Trophoblast cell (in vitro differentiated cells and primary cell): Measurements from ENCODE around the gene UST.

Experiments used
- DNase-seq, 2 donors: peaks; one replicate each; pipeline ENCODE4 v3.0.0-alpha.2; 2016
- H2AFZ ChIP-seq: 2 replicates; pipeline ENCODE4 v1.6.1; 2013; ENCODE audit warnings: low read length, moderate library complexity, mild to moderate bottlenecking; ENCODE audit not compliant: insufficient read depth, poor library complexity
- H2AK5ac ChIP-seq: 2 replicates; pipeline ENCODE4 v1.6.1; 2013; ENCODE audit warnings: mild to moderate bottlenecking, low read length
- H2BK120ac ChIP-seq: 2 replicates; pipeline ENCODE4 v1.6.1; 2013; ENCODE audit warnings: low read length, mild to moderate bottlenecking, moderate library complexity; ENCODE audit not compliant: insufficient read depth, poor library complexity
- H2BK12ac ChIP-seq: 2 replicates; pipeline ENCODE4 v1.6.1; 2013; ENCODE audit warnings: mild to moderate bottlenecking, low read length, moderate library complexity
- H2BK5ac ChIP-seq: 2 replicates; pipeline ENCODE4 v1.6.1; 2013; ENCODE audit warnings: low read length, low read depth, moderate library complexity, mild to moderate bottlenecking; ENCODE audit not compliant: poor library complexity
- H3K14ac ChIP-seq: 2 replicates; pipeline ENCODE4 v1.6.1; 2013; ENCODE audit warnings: mild to moderate bottlenecking, low read length
- H3K18ac ChIP-seq: 2 replicates; pipeline ENCODE4 v1.6.1; 2013; ENCODE audit warnings: mild to moderate bottlenecking, low read length
- H3K23ac ChIP-seq: 2 replicates; pipeline ENCODE4 v1.6.1; 2013; ENCODE audit warnings: low read length
- H3K27ac ChIP-seq: 2 replicates; pipeline ENCODE4 v1.5.1; 2013; ENCODE audit warnings: low read depth, mild to moderate bottlenecking, inconsistent platforms, low read length, moderate library complexity
- H3K27me3 ChIP-seq: 2 replicates; pipeline ENCODE4 v1.6.1; 2013; ENCODE audit warnings: inconsistent platforms, mild to moderate bottlenecking, low read length, moderate library complexity; ENCODE audit not compliant: insufficient read depth
- H3K36me3 ChIP-seq, 2 experiments: 1 replicate in 1 of 2; 2 replicates in 1 of 2; pipeline ENCODE4 v1.6.1; 2013; ENCODE audit warnings: low read length in 2 of 2, mild to moderate bottlenecking in 2 of 2, moderate library complexity in 1 of 2; ENCODE audit not compliant: insufficient read depth in 2 of 2, control insufficient read depth in 1 of 2
- H3K4ac ChIP-seq: 2 replicates; pipeline ENCODE4 v1.6.1; 2013; ENCODE audit warnings: low read depth, mild to moderate bottlenecking, low read length, moderate library complexity
- H3K4me1 ChIP-seq, 2 experiments: 1 replicate in 1 of 2; 2 replicates in 1 of 2; pipeline ENCODE4 v1.6.1; 2013; ENCODE audit warnings: low read length in 2 of 2, mild to moderate bottlenecking in 2 of 2, moderate library complexity in 1 of 2; ENCODE audit not compliant: insufficient read depth in 2 of 2, control insufficient read depth in 1 of 2
- H3K4me2 ChIP-seq: 2 replicates; pipeline ENCODE4 v1.6.1; 2013; ENCODE audit warnings: inconsistent platforms, mild to moderate bottlenecking, low read length, moderate library complexity
- H3K4me3 ChIP-seq: 2 replicates; pipeline ENCODE4 v1.5.1; 2013; ENCODE audit warnings: mild to moderate bottlenecking, low read depth, low read length, inconsistent platforms
- H3K79me1 ChIP-seq: one replicate; pipeline ENCODE4 v1.6.1; 2013; ENCODE audit warnings: low read length
- H3K79me2 ChIP-seq: 2 replicates; pipeline ENCODE4 v1.6.1; 2013; ENCODE audit warnings: low read length, mild to moderate bottlenecking; ENCODE audit not compliant: control insufficient read depth, insufficient read depth, poor library complexity
- H3K9ac ChIP-seq: 2 replicates; pipeline ENCODE4 v1.6.1; 2013; ENCODE audit warnings: mild to moderate bottlenecking, low read length
- H3K9me3 ChIP-seq: 2 replicates; pipeline ENCODE4 v1.6.1; 2013; ENCODE audit warnings: low read depth, mild to moderate bottlenecking, control low read depth, inconsistent platforms, low read length; ENCODE audit not compliant: insufficient read depth
- H4K12ac ChIP-seq: 2 replicates; pipeline ENCODE4 v1.6.1; 2013; ENCODE audit warnings: low read depth, mild to moderate bottlenecking, low read length, moderate library complexity
- H4K8ac ChIP-seq: 2 replicates; pipeline ENCODE4 v1.6.1; 2013; ENCODE audit warnings: low read depth, mild to moderate bottlenecking, low read length, moderate library complexity
- H4K91ac ChIP-seq: one replicate; pipeline ENCODE4 v1.6.1; 2013; ENCODE audit warnings: low read depth, mild to moderate bottlenecking, low read length, moderate library complexity
- WGBS: extraction: QIAGEN DNeasy Blood & Tissue Kit; methylation state at CpG from one replicate; pipeline ENCODE4 v1.1.7; 2013; ENCODE audit warnings: missing lambda C conversion rate; ENCODE audit not compliant: insufficient read length, insufficient coverage; ENCODE audit errors: extremely low coverage; 5-methylcytosine and 5-hydroxymethylcytosine counted together

Gene UST

GRCh38 chr6:148790817-148791216, 44.0 kb downstream of the UST start:
- Histone ChIP-seq H3K79me2 (no peaks in the 10 kb centered on the region), H3K27ac (no peak overlapping the region), H3K9ac (no peak overlapping the region), H4K8ac (no peak overlapping the region), H3K23ac (no peak overlapping the region), H2BK120ac (no peak overlapping the region), H3K79me1 (no peaks in the 10 kb centered on the region), H4K12ac (no peak overlapping the region), H2BK12ac (no peak overlapping the region), H2AFZ (no peak overlapping the region), H3K14ac (no peak overlapping the region), H4K91ac (no peak overlapping the region), H3K18ac (no peak overlapping the region), H3K4ac (no peak overlapping the region), H3K27me3 (no peaks in the 10 kb centered on the region), H3K36me3 (no peaks in the 10 kb centered on the region), H3K9me3 (no peaks in the 10 kb centered on the region), H3K4me3 (no peak overlapping the region), H2AK5ac (no peak overlapping the region), H3K4me2 (no peak overlapping the region), H2BK5ac (no peak overlapping the region), H3K4me1 (no peaks in the 10 kb centered on the region)
- no peak for DNase-seq
- no CpG with 5 or more reads among the region's 10 CpGs for WGBS

GRCh38 chr6:148791372-148791771, 44.5 kb downstream of the UST start:
- Histone ChIP-seq H2AK5ac (no peak overlapping the region), H2AFZ (no peak overlapping the region), H3K27ac (no peak overlapping the region), H3K4me2 (no peak overlapping the region), H4K12ac (no peak overlapping the region), H3K27me3 (no peaks in the 10 kb centered on the region), H3K36me3 (no peaks in the 10 kb centered on the region), H3K4ac (no peak overlapping the region), H3K79me2 (no peaks in the 10 kb centered on the region), H2BK12ac (no peak overlapping the region), H3K4me1 (no peaks in the 10 kb centered on the region), H3K4me3 (no peak overlapping the region), H3K23ac (no peak overlapping the region), H2BK120ac (no peak overlapping the region), H4K91ac (no peak overlapping the region), H3K9ac (no peak overlapping the region), H3K9me3 (no peaks in the 10 kb centered on the region), H3K79me1 (no peaks in the 10 kb centered on the region), H3K14ac (no peak overlapping the region), H3K18ac (no peak overlapping the region), H4K8ac (no peak overlapping the region), H2BK5ac (no peak overlapping the region)
- DNase-seq = no peak
- WGBS = no CpG with 5 or more reads among the region's 3 CpGs

- Histone ChIP-seq H3K79me2 (no peaks in the 10 kb centered on the region), H3K36me3 (no peaks in the 10 kb centered on the region), H3K4ac (no peak overlapping the region), H3K79me1 (no peaks in the 10 kb centered on the region), H3K23ac (no peak overlapping the region), H3K4me1 (no peaks in the 10 kb centered on the region), H3K14ac (no peak overlapping the region), H2BK5ac (no peak overlapping the region), H3K4me3 (no peak overlapping the region), H3K27ac (no peak overlapping the region), H4K12ac (no peak overlapping the region), H3K18ac (no peak overlapping the region), H4K91ac (no peak overlapping the region), H3K27me3 (no peaks in the 10 kb centered on the region), H3K4me2 (no peak overlapping the region), H2BK120ac (no peak overlapping the region), H2AFZ (no peak overlapping the region), H3K9me3 (no peaks in the 10 kb centered on the region), H2AK5ac (no peak overlapping the region), H3K9ac (no peak overlapping the region), H2BK12ac (no peak overlapping the region), H4K8ac (no peak overlapping the region)
- WGBS = no CpG with 5 or more reads among the region's 2 CpGs
- DNase-seq = no peak
Observed at GRCh38 chr6:148793721-148794120, 46.9 kb downstream of the UST start.

- no peak for DNase-seq
- Histone ChIP-seq H2BK12ac (no peak overlapping the region), H4K12ac (no peak overlapping the region), H3K4ac (no peak overlapping the region), H3K36me3 (no peaks in the 10 kb centered on the region), H3K14ac (no peak overlapping the region), H4K91ac (no peak overlapping the region), H3K27me3 (no peaks in the 10 kb centered on the region), H2BK120ac (no peak overlapping the region), H2AK5ac (no peak overlapping the region), H3K4me3 (no peak overlapping the region), H3K79me1 (no peaks in the 10 kb centered on the region), H3K18ac (no peak overlapping the region), H3K27ac (no peak overlapping the region), H2AFZ (no peak overlapping the region), H3K4me2 (no peak overlapping the region), H3K79me2 (no peaks in the 10 kb centered on the region), H4K8ac (no peak overlapping the region), H3K4me1 (no peaks in the 10 kb centered on the region), H3K9ac (no peak overlapping the region), H3K9me3 (no peaks in the 10 kb centered on the region), H2BK5ac (no peak overlapping the region), H3K23ac (no peak overlapping the region)
- WGBS = no CpG with 5 or more reads among the region's 4 CpGs
Observed at GRCh38 chr6:148794797-148795196, 48.0 kb downstream of the UST start.
